ENCODE measurements around the gene FAM222A.

- TF ChIP-seq CTCF (IDR thresholded peaks at IDR 0.05) = no peak
- no peak for TF ChIP-seq POLR2A (IDR thresholded peaks at IDR 0.05)
Observed at GRCh38 chr12:109671502-109671901, 42.1 kb upstream of the FAM222A start.

All from lower leg skin (tissue), 3 donors.